Measurements from ENCODE around the gene FHDC1.

Gene FHDC1

DNA sequence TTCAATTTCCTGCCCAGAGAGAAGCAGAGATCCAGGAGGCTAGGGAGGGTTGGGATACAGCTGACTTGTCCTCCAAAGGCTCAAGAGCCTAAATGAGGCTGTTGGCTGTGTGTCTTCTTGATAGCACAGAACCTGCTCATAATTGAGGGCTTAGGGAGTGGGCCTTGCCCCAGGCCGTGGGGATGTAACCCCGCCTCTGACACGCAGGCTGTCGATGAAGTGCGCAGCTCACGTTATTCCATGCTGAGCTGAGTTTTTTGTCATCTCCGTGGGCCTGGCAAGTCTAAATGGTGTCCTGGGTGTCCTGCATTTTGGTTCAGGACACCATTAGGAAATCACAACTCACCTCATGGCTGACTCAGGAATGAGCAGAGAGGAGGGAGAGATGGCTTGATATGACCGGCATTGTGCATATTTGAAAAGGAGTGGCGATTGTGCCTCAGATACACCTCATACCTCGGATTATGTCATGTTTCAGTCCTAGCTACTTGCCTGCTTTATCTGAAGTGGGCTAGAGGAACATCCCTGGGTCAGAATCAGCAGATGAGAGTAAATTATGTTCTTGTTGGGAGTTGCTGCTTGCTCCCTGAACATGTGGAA lies 43.7 kb downstream of the FHDC1 start:
- no peak for DNase-seq (ENCODE audit: low read depth in 4 of 4, low spot score in 1 of 4)

DNA sequence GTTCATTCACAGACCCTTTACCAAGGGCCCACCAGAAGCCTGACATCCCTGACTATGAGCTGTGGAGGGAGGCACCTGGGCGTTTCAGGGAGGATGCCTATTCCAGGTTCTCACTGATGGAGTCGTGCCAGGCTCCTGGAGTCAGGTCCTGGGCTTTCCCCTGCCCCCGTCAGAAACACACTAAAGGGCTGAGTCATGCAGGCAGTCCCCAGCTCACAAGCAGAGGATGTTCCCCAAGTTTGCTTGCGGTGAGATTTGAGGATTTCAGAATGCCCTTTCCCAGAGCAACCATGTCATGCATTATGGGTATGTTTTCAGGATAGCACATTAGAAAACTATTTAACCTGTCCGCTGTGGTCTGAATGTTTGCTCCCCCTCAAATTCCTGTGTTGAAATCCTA lies 45.2 kb downstream of the FHDC1 start:
- no peak for DNase-seq (ENCODE audit: low read depth in 4 of 4, low spot score in 1 of 4)

GRCh38 chr4:152981842-152982241 lies 45.7 kb downstream of the FHDC1 start:
- no peak for DNase-seq (ENCODE audit: low read depth in 4 of 4, low spot score in 1 of 4)

GRCh38 chr4:152983221-152983620 lies 47.1 kb downstream of the FHDC1 start:
- DNase-seq (ENCODE audit: low read depth in 4 of 4, low spot score in 1 of 4): no peak

DNA sequence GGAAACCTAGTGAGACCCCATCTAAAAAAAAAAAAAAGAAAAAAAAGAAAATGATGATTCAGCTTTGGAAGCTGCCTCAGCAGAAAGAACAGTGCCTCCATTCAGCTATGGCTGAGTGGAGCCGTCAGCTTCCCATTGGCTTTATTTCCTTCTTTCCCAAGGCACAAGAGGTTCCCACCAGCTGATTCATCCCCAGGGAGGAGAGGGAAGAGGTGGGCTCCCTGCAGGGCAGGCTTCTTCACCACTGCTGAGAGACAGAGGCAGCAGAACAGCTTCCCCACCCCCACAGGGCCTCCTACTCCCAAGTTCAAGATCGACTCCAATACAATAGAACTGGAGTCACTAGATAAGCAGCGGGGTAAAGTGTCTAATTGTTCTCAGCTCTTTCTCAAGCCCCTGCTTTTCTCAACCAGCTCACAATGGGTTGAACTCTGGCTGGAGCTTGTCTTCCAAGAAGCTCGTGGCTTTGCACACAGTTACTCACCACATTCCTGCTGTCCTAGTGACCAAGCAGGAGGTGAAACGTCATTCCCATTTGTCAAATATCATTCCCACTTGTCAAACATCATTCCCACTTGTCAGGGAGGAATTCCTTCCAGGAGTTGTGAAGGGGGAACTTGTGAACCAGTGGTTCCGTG lies 47.8 kb downstream of the FHDC1 start:
- DNase-seq (ENCODE audit: low read depth in 4 of 4, low spot score in 1 of 4): no peak

- DNase-seq (ENCODE audit: low read depth in 4 of 4, low spot score in 1 of 4): no peak
These were observed 52.8 kb downstream of the FHDC1 start for GRCh38 chr4:152988721-152989553.

GRCh38 chr4:152989554-152989970 lies 53.4 kb downstream of the FHDC1 start:
- no peak for DNase-seq (ENCODE audit: low read depth in 4 of 4, low spot score in 1 of 4)

DNA sequence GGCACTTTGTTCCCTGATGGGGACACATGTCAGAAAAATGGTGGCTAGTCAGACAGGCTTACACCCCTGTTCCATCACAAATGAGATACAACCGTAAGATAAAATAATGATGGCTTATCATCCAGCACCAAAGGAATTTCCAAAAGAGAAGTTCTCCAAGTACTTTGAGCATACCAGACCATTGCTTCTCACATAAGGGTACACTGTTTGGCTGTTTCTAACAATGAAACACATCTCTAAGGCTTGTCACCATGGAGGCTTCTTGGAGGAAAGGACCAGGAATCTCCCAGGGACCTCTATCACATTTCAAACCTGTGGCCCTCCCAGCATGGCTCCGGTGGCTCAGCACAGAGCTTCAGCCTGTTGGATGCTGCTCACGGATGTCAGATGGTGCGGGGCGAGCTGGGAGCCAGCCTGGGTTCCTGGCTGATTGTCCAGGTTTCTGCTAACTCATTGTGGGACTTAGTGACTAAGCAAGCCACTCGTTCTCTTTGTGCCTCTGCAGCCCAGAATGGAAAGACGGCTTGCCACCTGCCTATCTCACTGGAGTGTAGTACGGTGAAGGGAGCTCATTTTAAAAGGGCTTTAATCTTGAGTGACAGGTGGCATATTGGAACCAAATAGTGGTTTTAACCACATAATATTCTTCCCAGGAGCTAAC lies 54.5 kb downstream of the FHDC1 start:
- no peak for DNase-seq (ENCODE audit: low read depth in 4 of 4, low spot score in 1 of 4)

DNA sequence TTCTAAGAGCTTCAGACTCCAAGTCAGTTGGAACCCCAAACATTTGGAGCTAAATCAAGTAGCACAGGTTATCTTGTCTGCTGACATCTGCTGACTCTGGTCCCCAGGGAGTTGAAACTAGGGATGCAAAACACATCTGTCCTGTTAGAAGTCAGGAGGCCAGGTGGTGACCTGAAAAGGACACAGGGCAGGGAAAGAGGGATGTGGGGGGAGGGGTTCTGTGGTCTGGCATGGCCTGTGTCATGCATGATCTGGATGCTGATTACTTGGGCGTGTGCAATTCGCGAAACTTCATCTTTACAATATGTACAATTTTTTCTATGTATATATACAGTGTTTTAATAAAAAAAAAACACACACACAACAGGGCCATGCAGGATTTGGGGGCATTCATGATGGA lies 55.3 kb downstream of the FHDC1 start:
- no peak for DNase-seq (ENCODE audit: low read depth in 4 of 4, low spot score in 1 of 4)

GRCh38 chr4:152992027-152992426 lies 55.9 kb downstream of the FHDC1 start:
- no peak for DNase-seq (ENCODE audit: low read depth in 4 of 4, low spot score in 1 of 4)

DNA sequence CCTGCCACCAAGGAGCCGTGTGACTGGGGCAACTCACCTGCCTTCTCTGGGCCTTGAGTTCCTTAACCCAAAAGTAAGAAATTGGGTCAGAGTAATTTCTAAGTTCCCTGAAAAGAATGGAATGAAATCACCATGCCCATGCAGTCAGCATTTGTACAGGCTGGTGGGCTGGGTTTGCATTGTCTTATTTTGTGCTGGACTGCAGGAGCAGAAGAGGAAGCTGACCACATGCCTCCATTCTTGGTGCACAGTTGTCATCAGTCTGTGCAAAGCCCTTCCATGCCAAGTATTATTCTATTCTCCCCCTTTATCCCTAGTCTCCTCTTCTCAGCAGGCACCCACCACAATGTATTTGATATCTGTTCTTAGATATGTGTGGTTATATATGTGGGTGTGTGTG lies 56.3 kb downstream of the FHDC1 start:
- DNase-seq (ENCODE audit: low read depth in 4 of 4, low spot score in 1 of 4): no peak

DNA sequence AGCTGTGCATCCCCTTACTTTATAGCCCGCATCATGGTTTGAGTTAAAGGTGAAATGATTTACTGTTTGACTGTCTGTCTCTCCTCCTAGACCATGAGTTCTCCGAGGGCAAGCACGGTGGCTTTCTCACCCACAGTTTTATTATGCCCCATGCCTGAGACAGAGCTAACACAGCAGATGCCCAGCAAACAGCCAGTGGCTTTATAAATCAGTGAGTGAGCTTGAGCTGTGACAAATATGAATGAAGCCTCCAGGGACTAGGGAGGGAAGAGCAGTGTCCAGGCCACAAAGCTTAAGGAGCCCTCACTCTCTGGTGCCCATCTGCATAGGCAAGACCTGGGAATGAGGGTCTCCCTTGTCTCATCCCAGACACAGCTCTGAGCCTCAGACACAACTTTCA lies 57.9 kb downstream of the FHDC1 start:
- DNase-seq (ENCODE audit: low read depth in 4 of 4, low spot score in 1 of 4): no peak

- no peak for DNase-seq (ENCODE audit: low read depth in 4 of 4, low spot score in 1 of 4)
These were observed 60.0 kb downstream of the FHDC1 start for GRCh38 chr4:152996111-152996571.

DNA sequence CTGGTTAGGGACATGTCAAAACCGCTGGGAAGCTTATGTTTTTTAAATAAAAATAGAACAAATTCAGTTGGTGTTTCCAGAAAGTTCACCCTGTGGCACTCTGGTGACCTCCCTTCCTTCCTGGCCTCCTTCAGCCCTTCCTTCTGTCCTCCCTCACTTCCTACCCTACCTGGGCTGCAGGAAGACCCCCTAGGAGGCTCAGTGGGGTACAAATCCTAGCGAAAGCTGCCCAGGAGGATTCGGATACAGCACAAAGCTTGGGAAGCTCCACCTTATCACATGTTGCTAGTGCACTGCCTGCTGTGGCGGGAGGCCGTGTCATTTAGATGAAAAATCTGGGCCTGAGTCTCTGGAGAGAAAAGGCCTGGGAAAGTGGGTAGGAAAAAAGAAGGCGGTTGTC lies 60.5 kb downstream of the FHDC1 start:
- no peak for DNase-seq (ENCODE audit: low read depth in 4 of 4, low spot score in 1 of 4)

DNA sequence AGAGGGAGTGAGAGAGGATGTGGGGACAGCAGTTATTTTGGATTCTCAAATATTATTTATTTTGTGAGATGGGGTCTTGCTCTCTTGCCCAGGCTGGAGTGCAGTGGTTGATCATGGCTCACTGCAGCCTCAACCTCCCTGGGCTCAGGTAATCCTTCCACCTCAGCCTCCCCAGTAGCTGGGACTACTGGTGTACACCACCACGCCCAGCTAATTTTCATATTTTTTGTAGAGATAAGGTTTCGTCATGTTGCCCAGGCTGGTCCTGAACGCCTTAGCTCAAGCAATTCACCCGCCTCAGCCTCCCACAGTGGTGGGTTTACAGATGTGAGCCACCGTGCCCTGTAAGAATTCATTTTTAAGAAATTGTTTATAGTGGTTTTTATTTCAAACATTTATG lies 61.2 kb downstream of the FHDC1 start:
- no peak for DNase-seq (ENCODE audit: low read depth in 4 of 4, low spot score in 1 of 4)

DNA sequence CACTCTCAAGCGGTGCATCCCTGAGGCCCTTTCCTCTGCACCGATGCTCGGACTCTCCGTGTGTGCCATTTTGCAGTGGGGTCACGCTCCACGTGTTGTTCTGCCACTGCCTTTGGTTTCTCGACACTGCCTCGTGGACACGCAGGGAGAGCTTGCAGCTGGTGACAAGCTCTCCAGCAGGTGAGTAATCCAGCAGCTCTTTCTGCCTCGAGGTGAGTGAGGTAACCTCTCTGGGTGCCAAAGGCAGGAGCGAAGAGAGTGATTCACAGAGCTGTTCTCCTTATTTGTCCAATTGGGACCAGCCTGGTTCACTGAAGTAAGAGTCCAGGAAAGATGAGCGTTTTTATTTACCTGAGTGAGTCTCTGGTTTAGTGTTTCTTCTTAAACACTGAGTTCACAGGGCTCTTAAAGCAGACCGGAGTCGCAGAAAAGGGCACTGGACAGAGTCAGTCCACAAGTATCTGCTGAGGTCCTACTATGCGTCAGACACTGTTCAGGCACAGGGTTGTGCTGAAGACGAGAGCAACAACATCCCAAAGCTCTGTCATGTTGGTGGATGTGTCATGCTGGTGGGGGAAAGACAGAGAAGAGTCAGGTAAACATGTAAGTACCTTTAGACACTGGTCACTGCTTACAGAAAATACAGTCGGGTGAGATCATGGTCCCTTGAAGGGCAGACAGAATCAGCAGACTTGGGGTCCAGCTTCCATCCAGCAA lies 61.8 kb downstream of the FHDC1 start:
- no peak for DNase-seq (ENCODE audit: low read depth in 4 of 4, low spot score in 1 of 4)

GRCh38 chr4:152998861-152999260 lies 62.7 kb downstream of the FHDC1 start:
- DNase-seq (ENCODE audit: low read depth in 4 of 4, low spot score in 1 of 4): no peak

DNA sequence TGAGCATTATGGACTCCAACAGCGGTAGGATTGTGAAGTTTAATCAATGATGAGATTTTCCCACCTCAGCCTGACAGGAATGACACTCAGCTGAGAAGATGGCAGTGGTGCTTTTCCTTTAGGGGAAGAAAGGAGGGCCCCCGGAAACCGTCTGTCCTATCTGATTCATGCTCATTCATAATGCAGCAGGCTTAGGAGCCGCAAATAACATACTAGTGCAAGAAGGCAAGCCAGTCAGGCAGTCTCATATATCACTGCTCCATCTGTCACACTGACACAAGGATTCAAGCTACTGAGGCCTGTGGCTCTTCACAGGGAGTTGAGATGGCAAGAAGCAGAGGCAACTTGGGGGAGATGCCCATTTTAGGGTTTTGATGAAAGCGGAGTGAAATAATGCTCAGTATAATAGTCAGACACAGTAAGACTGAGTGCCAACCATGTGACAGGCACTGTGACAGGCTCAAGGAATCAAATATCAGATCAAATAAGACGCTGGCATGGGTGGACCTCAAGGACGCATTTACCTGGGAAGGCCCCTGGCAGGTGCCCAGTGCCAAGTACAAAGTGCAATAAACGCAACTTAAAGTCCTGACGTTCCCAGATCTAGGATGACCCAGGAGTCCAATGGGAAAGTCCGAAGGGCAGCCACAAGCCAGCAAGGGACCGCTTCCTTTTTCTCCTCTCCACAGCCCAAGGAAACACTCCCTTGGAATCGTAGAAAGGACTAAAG lies 63.4 kb downstream of the FHDC1 start:
- DNase-seq (ENCODE audit: low read depth in 4 of 4, low spot score in 1 of 4): no peak

DNA sequence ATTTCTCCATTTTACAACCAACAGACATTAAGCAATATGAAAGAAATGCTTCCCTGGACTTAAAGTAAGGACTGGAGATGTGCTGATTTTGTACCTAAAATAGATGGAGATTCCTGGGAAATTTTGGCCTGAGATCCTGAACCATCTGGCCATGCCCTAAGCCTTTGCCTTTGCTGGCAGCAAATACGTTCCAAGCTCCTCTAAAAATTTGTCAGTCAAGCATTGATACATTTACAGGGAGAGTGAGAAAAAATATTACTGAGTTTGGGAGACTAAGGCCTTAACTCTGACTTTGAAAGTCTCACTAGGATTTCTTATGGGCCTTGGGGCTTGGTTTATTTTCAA lies 63.9 kb downstream of the FHDC1 start:
- no peak for DNase-seq (ENCODE audit: low read depth in 4 of 4, low spot score in 1 of 4)

DNA sequence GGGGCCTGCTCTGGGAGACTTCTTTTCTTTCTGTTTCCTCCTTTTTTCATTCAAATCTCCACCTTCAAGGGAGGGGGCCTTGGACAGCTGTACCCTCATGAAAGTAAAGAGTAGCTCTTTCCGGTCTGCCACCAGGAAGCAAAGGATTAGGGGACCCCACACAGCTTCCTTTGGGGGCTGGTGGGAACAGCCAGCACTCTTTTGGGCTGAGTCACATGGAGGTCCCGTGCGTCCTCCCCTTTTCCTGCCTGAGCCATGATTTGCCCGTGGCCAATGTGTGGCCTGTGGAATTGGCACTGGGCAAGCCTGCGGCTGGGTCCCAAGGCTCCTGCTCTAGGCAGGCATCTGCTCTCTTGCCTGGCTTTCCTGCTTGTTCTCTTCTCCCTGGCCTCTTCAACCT lies 65.5 kb downstream of the FHDC1 start:
- DNase-seq (ENCODE audit: low read depth in 4 of 4, low spot score in 1 of 4): no peak

DNA sequence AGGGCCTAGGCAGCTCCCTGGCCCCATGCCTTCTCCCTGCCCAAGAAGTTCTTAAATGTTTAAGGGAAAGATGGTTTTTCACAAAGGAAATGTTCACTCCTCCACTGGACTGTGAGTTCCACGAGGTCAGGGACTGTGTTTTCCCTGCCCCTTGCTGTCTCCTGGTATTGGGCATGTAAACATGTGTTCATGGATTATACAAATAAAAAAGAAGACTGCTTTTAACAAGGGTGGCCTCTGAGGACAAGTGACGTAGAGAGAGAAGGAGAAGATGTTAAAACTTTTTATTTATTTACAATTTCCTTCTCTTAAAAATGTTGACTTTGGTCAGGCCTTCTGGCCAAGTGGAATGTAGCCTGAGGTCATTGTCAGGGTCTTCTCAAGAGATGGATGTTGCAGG lies 66.0 kb downstream of the FHDC1 start:
- DNase-seq (ENCODE audit: low read depth in 4 of 4, low spot score in 1 of 4): no peak
